D341Med (cell line): ENCODE measurements around the gene TBC1D1.

Source experiments
- DNase-seq: peaks from one replicate; pipeline ENCODE4 v3.0.0; 2012; ENCODE audit warnings: low spot score

TBC1D1 gene

DNA sequence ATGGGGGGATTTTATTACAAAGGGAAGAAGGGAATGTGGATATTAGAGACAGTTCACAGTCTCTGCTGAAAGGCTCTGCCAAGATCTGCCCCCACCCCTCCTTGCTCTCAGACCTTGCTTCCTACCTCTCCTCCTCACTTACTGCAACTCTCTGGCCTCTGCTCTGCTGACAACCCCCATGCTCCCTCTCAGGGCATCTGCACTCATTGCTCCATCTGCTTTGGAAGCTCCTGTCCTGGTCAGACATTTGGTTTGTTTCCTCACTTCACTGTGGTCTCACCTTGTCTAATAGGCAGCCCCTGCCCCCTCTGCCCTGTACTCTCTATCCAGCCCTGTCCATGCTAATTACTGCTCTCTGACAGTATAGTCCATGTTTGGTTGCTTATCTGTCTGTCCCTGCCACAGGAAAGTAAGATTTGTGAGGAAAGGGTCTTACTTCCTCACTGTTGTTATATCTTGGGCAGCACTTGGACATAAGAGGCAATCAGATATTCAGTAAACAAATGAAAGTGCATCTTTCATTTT lies 258.6 kb downstream of the TBC1D1 start:
- DNase-seq: no peak

DNA sequence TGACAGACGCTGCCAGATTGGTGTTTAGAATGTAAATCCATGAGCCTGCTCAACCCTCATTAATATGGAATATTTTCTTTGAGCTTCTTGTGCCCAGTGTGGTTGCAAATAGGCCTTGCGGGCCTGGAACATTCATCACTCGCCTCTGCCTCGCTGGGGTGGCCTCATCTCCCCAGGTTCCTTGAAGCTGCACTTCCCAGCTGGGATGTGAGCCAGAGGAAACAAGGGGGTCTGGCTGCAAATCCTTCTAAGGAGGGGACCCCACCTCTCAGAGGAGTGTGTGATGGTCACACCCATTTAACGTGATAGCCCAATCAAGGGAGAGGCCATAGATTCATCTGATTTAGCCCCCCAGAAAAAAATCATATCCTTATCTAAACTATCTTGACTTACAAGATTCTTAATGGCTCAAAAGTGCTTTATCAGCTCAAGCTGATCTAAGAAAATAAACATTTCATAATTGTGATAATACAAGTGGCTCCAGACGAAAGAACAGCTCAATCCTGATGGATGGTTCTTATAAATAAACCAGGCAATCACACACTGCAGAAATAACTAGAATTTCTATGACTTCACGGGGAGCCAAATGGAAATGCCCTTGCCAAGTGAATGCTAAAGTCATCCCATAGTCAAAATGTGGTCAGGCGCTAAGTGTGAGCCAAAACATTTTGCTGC lies 259.2 kb downstream of the TBC1D1 start:
- no peak for DNase-seq

GRCh38 chr4:38150766-38151165 lies 259.9 kb downstream of the TBC1D1 start:
- no peak for DNase-seq

- DNase-seq: no peak
These were observed 261.0 kb downstream of the TBC1D1 start for GRCh38 chr4:38151873-38152272.

DNA sequence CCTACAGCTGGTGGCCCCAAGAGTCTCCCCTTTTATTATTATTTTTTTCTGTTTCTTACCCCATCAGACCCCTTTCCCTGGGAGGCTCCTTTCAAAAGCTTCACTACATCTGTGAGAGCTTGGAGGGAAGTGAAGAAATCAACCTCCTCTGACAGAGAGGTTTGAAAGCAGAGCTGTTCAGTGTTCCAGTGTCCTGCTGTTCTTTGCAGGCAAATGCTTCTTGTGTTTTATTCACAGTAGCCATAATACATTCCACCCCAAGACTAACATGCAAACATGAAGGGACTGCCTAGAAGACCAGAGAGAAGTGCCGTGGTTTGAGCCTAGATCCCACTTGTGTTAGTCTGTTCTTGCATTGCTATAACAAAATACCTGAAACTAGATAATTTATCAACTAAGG lies 261.4 kb downstream of the TBC1D1 start:
- no peak for DNase-seq

DNA sequence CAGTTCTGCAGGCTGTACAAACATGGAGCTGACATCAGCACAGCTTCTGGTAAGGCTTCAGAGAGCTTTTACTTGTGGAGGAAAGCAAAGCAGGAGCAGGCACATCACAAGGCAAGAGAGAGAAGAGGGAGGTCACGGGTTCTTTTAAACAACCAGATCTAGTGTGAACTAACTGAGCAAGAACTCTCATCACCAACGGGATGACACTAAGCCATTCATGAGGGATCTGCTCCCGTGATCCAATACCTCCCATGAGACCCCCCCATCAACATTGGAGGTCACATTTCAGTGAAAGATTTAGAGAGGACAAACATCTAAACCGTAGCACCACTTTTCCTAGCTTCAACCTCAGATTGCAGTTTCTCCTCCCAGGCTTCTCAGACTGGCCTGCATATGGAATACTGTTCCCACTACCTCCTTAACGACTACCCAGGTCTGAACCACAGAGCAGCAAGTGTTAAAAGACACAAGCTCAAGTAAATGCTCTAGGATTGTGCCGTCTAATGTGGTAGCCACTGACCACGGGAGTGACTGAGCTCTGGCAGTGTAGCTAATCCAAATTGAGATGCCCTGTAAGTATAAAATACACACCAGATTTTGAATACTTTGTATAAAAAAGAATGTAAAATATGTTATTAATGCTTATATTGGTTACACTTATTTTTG lies 262.0 kb downstream of the TBC1D1 start:
- DNase-seq: no peak

- no peak for DNase-seq
These were observed 262.5 kb downstream of the TBC1D1 start for GRCh38 chr4:38153387-38153760.

GRCh38 chr4:38154252-38154651 lies 263.4 kb downstream of the TBC1D1 start:
- DNase-seq: no peak

DNA sequence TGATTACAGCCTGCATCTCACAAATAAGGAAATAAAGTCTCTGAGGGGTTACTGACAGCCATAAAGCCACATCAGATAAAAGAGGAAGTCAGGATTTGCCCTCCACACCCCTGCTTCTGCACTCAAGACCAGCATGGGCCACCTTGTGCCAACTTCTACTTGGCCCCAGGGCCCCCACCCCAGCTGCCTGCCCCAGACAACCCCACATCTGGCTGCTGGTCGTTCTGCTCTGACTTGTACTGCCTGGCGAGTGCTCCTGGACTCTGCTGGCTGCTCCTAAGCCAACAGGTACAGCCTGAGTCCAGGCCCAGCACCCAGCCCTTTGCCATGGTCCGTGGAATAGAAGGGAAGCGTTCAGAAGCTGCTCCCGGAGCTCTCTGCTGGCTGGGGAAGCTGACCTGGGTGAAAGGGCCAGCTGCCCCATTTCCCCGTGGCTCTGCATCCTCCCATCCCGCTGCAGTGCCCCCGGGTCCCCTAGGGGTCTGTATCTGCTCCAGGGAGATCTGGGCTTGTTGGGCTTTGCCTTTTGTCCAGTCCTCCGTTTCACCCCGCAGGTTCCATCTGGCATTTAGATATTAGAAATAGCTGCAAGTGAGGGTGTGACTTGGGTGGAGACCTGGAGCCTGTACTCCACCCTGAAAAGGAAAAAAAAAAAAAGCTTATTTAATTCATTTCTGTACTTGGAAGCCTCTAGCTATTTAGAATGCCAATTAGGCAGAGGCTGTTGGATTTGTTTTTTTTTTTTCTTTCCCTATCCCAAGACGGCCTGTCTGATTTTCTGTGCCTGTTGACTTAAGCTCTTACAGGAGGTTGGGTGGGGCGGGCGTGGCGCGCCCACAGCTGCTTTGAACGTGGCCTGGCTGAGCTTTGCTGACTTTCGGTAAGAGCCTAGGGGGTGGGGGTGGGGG lies 264.1 kb downstream of the TBC1D1 start:
- DNase-seq: no peak

DNA sequence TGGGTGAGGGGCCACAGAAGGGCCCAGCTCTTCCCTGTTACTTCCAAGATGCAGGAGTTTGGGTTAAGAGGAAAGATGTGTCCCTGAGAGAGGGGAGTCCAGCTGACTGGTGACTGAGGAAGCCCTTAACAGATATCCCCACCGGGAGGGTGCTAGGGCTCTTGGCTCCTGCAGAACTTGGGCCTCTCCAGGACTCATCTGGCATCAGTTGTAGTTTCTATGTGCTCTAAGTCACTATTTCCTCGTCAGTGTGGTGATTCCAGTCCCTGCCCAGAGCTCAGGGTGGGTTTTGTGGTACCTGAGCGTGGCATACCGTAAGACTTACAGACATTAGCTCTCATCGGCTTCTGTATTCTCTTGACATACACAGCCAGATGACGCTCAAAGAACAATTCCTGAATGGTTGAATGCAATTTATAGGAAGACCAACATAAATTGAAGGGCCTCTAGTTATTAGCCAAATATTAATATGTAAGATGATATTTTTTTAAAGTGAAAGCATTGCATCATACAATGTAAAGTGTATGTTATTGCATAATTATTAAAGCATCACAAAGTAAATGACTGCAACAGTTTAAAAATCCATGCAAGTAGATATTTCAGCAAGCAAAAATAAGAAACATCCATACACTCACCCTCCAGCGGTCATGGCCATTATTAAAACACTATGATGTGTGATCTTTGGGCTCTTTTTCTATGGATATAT lies 264.9 kb downstream of the TBC1D1 start:
- DNase-seq: no peak

DNA sequence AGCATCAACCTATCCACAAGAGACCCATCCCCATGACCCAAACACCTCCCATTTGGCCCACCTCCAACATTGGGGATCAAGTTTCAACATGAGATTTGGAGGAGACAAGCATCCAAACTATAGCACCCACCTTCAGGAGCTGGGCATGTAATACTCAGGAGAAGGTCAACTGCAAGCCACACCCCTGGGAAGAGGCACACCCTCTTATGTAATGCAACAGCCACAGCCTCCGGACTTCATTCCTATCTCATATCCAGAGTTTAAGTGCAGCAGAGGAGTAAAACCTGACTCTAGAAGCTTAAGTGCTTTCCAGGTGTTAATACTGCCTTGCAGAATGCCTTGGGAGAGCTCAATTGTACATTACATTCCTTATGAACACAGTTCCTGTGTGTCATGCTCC lies 266.7 kb downstream of the TBC1D1 start:
- DNase-seq: no peak

GRCh38 chr4:38160487-38161207 lies 269.8 kb downstream of the TBC1D1 start:
- no peak for DNase-seq

DNA sequence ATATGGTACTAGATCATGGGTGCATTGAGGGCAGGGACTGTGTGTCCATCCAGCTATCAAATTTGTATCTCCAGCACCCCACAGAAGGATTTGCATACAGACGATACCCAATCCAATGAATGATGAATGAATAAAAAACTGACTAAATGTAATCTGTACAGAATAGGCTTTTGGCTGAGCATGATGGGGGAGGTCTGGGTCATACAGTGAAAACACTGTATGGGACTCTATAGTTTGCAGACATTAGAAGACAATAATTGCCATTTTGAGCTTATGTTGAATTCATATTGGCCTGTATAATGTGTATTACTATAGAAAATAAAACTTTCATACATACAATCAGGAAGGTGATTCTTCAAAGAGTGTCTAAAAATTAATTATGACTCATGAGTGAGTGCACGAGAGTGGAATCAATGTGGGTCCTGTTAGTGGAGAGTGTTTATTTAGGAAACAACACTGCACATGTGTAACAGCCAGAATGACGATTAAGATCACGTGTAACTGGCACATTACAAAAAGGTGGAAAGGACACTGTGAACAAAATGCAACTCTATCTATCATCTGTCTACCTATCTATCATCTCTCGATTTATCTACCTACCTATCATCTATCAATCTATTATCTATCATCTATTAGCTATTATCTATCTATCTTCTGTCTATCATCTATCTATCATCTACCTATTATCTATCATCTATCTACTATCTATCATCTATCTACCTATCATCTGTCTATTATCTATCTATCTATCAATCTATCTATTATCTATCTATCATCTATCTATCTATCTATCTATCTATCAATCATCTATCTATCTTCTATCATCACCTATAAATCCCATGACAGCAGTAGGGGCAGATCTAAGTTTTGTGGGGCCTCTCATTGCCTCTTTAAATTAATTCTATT lies 270.6 kb downstream of the TBC1D1 start:
- DNase-seq: no peak

- no peak for DNase-seq
These were observed 271.4 kb downstream of the TBC1D1 start for GRCh38 chr4:38162240-38162784.

DNA sequence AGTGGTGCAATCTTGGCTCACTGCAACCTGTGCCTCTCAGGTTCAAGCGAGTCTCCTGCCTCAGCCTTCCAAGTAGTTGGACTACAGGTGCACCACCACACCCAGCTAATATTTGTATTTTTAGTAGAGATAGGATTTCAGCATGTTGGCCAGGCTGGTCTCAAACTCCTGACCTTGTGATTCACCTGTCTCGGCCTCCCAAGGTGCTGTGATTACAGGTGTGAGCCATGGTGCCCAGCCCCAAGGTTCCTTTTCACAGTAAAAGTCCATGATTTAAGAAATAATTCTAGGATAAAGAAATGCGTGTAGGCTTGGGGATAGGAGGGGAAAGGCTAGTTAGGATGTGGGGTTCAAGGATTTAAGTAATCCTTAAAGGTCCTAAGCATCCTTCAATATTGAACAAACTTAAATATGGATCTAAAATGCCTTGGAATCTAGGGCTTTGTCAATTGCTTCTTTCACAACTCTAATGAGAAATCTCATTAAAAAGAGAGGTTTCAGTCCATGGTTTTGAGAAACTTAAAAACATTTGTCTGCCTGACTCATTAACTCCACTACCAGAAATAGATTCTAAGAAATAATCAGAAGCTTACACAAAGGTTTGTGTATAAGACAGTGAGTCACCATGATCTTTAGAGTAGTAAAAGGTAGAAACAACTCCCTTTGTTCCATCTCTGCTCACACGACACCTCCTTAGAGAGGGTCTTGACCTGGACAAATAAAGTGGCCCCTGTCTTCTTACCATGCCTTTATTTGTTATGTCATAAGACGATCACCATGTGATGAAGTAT lies 272.5 kb downstream of the TBC1D1 start:
- no peak for DNase-seq

DNA sequence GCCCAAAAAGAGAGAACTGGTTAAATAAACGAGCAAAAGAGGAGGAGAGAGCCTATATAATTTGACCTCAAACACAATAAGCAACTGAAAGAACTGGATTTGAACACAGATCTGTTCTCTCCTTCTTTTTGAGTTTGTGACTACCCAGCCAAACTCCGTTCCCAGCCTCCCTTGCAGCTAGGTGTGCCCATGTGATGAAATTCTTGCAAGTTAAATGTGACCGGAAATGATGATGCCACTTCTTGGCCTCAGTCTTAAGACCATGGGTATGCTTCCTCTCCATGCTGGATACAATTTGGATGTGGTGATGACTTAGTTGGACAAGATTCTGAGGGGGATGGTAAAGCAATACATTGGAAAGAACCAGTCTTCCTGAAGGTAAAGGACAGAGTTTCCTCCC lies 273.5 kb downstream of the TBC1D1 start:
- no peak for DNase-seq

GRCh38 chr4:38166082-38166481 lies 275.2 kb downstream of the TBC1D1 start:
- no peak for DNase-seq

- no peak for DNase-seq
These were observed 275.9 kb downstream of the TBC1D1 start for GRCh38 chr4:38166768-38167167.

DNA sequence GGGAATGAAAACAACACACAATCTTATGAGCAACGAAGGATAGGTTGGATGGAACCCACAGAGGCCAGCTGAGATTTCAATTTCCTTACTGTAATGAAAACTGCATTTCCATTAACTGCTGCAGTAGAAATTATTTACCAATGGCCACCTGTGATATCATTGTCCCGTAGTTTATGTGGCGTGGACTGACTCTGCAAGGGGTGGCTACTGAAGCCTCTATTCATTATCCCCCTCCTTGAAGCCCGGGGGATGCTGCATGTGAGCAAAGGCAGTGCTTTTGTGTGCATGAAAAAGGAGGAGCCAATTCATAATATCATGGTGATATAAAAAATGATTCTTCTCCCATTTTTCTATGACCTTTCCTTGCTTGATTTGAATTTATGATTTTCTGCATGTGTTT lies 277.1 kb downstream of the TBC1D1 start:
- DNase-seq: no peak
